Right lobe of liver (tissue), 6 donors: ENCODE results near the gene PLXNA2. TPM values are rescaled to one million over a fixed set of nuclear protein-coding genes. Genes with fewer than 3 reads are reported as not detected.

ENCODE experiments used
- ATAC-seq, 4 donors: fragments of 200-7000 bp; cut with Tn5 transposase; one replicate each; pipeline ENCODE4 v1.9.1; 2020; ENCODE audit warnings: mild to moderate bottlenecking in 4 of 4, moderate library complexity in 4 of 4
- DNase-seq, 3 donors: peaks; one replicate each; pipeline ENCODE4 v3.0.0-alpha.2; 2020
- H3K27ac ChIP-seq, 3 donors: fragments of 200-600 bp; one replicate each; pipeline ENCODE4 v1.8.0; 2022
- H3K27me3 ChIP-seq, 2 donors: fragments of 200-600 bp; one replicate each; pipeline ENCODE4 v1.8.0; 2022
- H3K36me3 ChIP-seq, 4 donors: fragments of 200-600 bp; sonication (generic) in 1 of 4; one replicate each; pipeline versions ENCODE4 v1.5.1 to v1.8.0; 2017 to 2022; ENCODE audit warnings: control low read depth in 1 of 4
- H3K4me1 ChIP-seq, 4 donors: fragments of 200-600 bp; sonication (generic) in 1 of 4; one replicate each; pipeline versions ENCODE4 v1.5.1 to v1.8.0; 2017 to 2022; ENCODE audit warnings: control low read depth in 1 of 4
- H3K4me3 ChIP-seq, 3 donors: fragments of 200-600 bp; one replicate each; pipeline ENCODE4 v1.8.0; 2022
- H3K9me3 ChIP-seq, 4 donors: fragments of 200-600 bp; sonication (generic) in 1 of 4; one replicate each; pipeline versions ENCODE4 v1.5.1 to v1.8.0; 2017 to 2022; ENCODE audit warnings: control low read depth in 1 of 4
- CTCF ChIP-seq, 4 donors: fragments of 200-600 bp in 3 of 4; fragments of 450-650 bp in 1 of 4; IDR thresholded peaks; one replicate each; pipeline versions ENCODE4 v1.5.1 to v1.8.0; 2016 to 2022; ENCODE audit warnings: antibody characterized with exemption in 4 of 4, mild to moderate bottlenecking in 2 of 4
- POLR2A ChIP-seq: fragments of 450-650 bp; IDR thresholded peaks from one replicate; pipeline ENCODE4 v1.6.1; 2017; ENCODE audit warnings: antibody characterized with exemption, mild to moderate bottlenecking
- WGBS: methylation state at CpG from one replicate; pipeline ENCODE4 v1.1.6; 2018; ENCODE audit warnings: low coverage, low lambda C conversion rate; ENCODE audit not compliant: insufficient coverage; ENCODE audit errors: missing lambda C conversion rate; 5-methylcytosine and 5-hydroxymethylcytosine counted together
- intact Hi-C, 2 donors: fragments of 100-400 bp; cut with DNase I; formaldehyde crosslinking; loops; one replicate each; pipeline versions ENCODE4 v1.11.2 to v1.14.1; 2022
- total RNA-seq, 6 experiments: library from RNA; depleted of rRNA in 2 of 6; stranded (reverse); fragments of >200 nt in 2 of 6; fragmentation: NEBNext Ultra II Directional in 3 of 6; extraction: Animal tissue kit (Norgen Biotek cat#: 25700) in 3 of 6; gene quantifications; one replicate each; pipeline versions ENCODE4 v1.1.0 to v1.2.4, GENCODE V29; 2016 to 2023
- donor health status: DM: no; HTN: yes; CAD: no.
- donor health status: DM: no; HTN: no; CAD: no.
- donor health status: DM: no; HTN: no; CAD: no.
- donor health status: DM: no; HTN: yes; CAD: no.
- donor health status: DM: no; HTN: yes; CAD: no.

The PLXNA2 gene
- total RNA-seq, 6 experiments from 2014 or later = 5.6 to 20.8 (median 9.3) TPM

- intact Hi-C loops = no loop called here
- no peak for TF ChIP-seq POLR2A
- TF ChIP-seq CTCF (IDR thresholded peaks at IDR 0.05) = no peak
- Histone ChIP-seq H3K4me1 (peaks cover 0 to 33% (median 12%) of the 10 kb centered on the region in 4 donors), H3K27ac (no peak overlapping the region), H3K27me3 (no peaks in the 10 kb centered on the region), H3K9me3 (no peaks in the 10 kb centered on the region), H3K36me3 (no peaks in the 10 kb centered on the region), H3K4me3 (no peak overlapping the region)
- ATAC-seq (no peak), DNase-seq (no peak)
- 92% methylated on average over 5 of the region's 5 CpGs for WGBS
Measured at GRCh38 chr1:208206092-208206698, 38.0 kb downstream of the PLXNA2 start.

- Histone ChIP-seq H3K4me3 (no peak overlapping the region), H3K27me3 (no peaks in the 10 kb centered on the region), H3K27ac (no peak overlapping the region), H3K9me3 (no peaks in the 10 kb centered on the region), H3K4me1 (peaks cover 0 to 33% (median 12%) of the 10 kb centered on the region in 4 donors), H3K36me3 (no peaks in the 10 kb centered on the region)
- DNase-seq (no peak), ATAC-seq (no peak)
- intact Hi-C loops = no loop called here
- no peak for TF ChIP-seq POLR2A
- no peak for TF ChIP-seq CTCF (IDR thresholded peaks at IDR 0.05)
- WGBS = 93% methylated on average over 4 of the region's 5 CpGs
Measured at GRCh38 chr1:208205216-208206013, 38.8 kb downstream of the PLXNA2 start.

GRCh38 chr1:208204779-208205178 is 39.4 kb downstream of the PLXNA2 start:
- intact Hi-C loops = no loop called here
- Histone ChIP-seq H3K36me3 (no peaks in the 10 kb centered on the region), H3K4me1 (peaks cover 0 to 33% (median 12%) of the 10 kb centered on the region in 4 donors), H3K4me3 (no peak overlapping the region), H3K9me3 (no peaks in the 10 kb centered on the region), H3K27ac (no peak overlapping the region), H3K27me3 (no peaks in the 10 kb centered on the region)
- 88% methylated on average over 2 of the region's 2 CpGs for WGBS
- TF ChIP-seq CTCF (IDR thresholded peaks at IDR 0.05) (no peak), POLR2A (no peak)
- DNase-seq (no peak), ATAC-seq (no peak)

- ATAC-seq (peak in 2 of 4 donors; percentile 7 to 19), DNase-seq (no peak)
- peaks cover 0 to 33% (median 12%) of the 10 kb centered on the region in 4 donors for H3K4me1 ChIP-seq
- no peak overlapping the region for H3K4me3 ChIP-seq
- 60% methylated on average over 6 of the region's 7 CpGs for WGBS
- TF ChIP-seq CTCF (IDR thresholded peaks at IDR 0.05) (no peak), POLR2A (no peak)
- intact Hi-C loops = no loop called here
- no peaks in the 10 kb centered on the region for H3K9me3 ChIP-seq
- H3K36me3 ChIP-seq = no peaks in the 10 kb centered on the region
- H3K27me3 ChIP-seq = no peaks in the 10 kb centered on the region
- H3K27ac ChIP-seq = peak overlapping the region; percentile 0 to 20 (median 2)
Measured at GRCh38 chr1:208203848-208204609, 40.2 kb downstream of the PLXNA2 start.
